HG03432 (cell line): Measurements from ENCODE around the gene PVALB.
"Not testable (repeated sequence)": the region's sequence is repeated elsewhere in the genome, so short reads cannot be mapped to it uniquely, and the experiment has no call there.

Source experiments
- ATAC-seq: cut with Tn5 transposase; IDR thresholded peaks from one replicate; pipeline ENCODE4 v1.9.1; 2021; ENCODE audit warnings: mild to moderate bottlenecking, moderate library complexity; ENCODE audit not compliant: unreplicated experiment

PVALB gene

DNA sequence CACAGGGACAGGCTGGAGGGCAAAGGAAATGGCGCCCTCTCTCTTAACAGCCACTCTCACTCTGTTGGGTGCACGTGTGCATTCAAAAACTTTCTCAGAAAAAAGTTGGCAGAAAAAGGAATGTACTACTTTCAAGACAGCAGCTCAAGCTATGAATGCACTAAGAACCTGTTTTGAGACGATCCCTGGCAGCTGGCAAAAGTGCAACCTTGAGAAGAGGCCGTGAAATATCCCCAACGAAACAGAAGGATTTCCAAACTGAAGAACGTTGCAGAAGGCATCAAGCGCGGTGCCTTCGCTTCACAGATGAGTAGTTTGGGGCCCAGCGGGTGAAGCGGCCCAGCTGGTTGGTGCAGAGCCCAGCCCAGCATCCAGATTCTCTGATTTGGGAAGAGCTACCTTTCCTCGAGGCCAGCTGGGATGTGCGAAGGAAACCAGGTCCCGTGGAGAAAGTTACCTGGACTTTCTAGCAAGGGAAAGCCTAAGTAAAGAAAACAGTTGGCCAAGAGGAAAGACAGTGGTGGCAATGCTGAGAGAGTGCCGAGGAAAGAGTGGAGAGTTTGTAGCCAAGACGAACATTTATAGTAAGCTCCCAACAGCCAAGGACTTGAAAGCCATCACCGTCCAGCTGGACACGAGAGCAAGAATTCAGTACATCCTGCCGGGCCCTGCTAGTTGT is 57.2 kb downstream of the PVALB start:
- no peak for ATAC-seq

- no peak for ATAC-seq
Measured at GRCh38 chr22:36758792-36759271, 58.0 kb downstream of the PVALB start.

DNA sequence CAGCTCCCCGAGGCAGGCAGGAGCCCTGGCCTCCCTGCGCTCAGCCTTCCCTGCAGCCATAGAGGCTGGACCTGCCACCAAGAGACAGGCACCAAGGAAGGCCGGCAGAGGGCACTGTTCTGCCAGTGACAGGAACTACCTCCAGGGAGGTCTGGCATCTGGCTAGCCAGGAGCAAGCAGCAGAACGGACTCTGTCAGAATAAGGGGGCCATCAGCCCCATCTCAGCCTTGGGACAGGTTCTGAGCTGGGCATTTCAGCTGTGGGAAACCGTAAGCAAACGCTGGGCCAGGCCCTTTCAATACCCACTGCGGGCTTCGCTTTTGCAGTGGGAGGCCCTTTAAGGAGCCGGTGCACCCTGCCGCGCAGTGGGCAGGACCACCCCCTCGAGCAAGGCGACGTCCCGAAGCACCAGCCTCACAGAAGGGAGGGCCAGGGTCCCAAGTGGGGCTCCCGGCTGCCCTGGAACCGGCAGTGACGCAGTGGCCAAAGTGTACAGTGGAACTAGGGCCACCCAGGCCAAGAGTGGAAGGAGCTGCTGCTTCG is 59.1 kb downstream of the PVALB start:
- no peak for ATAC-seq

- ATAC-seq = no peak
Measured at GRCh38 chr22:36756746-36757655, 59.8 kb downstream of the PVALB start.

DNA sequence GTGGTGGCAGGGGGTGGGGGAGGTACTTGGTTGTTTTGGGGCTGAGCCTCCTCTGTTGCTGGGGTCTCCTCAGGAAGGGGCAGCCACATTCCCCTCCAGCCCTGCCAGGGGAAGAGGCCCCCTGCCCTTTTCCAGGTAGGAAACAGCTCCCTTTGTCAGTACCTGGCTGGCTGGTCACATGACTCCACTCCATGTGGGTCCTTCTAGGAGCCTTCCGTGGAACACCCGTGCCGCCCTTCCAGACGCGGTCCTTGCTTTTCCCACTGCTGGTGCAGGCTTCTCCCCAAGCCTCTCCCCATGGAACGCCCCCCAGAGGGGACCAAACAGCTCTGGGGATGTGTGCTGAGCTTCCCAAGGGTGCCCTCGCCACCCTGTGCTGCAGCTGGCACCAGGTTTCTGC is 60.8 kb downstream of the PVALB start:
- ATAC-seq = no peak

DNA sequence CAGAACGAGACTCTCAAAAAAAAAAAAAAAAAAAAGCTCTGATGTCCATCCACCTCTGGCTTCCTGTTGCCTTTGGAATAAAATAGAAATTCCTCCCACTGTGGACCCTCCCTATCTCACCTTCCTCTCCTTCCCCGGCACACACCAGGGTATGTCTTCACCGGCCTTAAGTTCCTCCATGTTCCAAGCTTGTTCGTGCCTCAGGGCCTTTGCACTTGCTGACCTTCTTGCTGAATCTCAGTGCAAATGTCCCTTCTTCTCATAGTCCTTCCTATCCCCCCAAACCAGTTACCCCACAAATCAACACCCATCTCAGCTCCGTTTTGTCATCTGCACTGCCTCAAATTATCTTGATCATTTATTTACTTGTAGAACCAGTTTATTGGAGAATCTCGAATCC is 61.5 kb downstream of the PVALB start:
- no peak for ATAC-seq

DNA sequence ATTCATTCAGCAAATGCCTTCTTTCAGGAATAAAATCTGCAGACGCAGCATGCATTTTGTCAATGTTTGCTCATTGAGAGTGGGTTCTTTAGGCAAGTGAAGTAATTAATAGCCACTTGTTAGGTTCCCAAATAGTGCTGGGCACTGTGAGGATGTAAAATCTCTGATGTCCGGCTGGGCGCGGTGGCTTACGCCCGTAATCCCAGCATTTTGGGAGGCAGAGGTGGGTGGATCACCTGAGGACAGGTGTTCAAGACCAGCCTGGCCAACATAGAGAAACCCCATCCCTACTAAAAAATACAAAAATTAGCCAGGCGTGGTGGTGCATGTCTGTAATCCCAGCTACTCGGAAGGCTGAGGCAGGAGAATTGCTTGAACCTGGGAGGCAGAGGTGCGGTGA is 62.0 kb downstream of the PVALB start:
- not testable (repeated sequence) for ATAC-seq

GRCh38 chr22:36753916-36754315 is 62.9 kb downstream of the PVALB start:
- no peak for ATAC-seq

GRCh38 chr22:36753120-36753802 is 63.6 kb downstream of the PVALB start:
- ATAC-seq = no peak
